ENCODE data around the gene RELB.

The RELB gene

GRCh38 chr19:45038931-45039893, 37.9 kb downstream of the RELB start, which contains the start of gene CLASRP:
TSS of gene CLASRP (plus strand) at chr19:45039045. CDS start at chr19:45040213, 1,168 bp downstream.
- Histone ChIP-seq H3K79me2 (ENCODE audit: insufficient read depth, low read length) (peaks cover 50% of the 10 kb centered on the region), H3K9me3 (ENCODE audit: insufficient read depth, low read depth, low read length) (no peaks in the 10 kb centered on the region), H3K9ac (ENCODE audit: low read depth, low read length, poor library complexity, severe bottlenecking) (peak within 1 kb of the TSS; percentile 95), H3K27me3 (ENCODE audit: insufficient read depth, low read length, poor library complexity, severe bottlenecking) (no peaks in the 10 kb centered on the region), H3K4me1 (ENCODE audit: insufficient read depth, low read length, poor library complexity, severe bottlenecking) (peaks cover 22% of the 10 kb centered on the region), H4K20me1 (ENCODE audit: insufficient read depth, low read length, poor library complexity, severe bottlenecking) (peaks cover 36% of the 10 kb centered on the region), H3F3A (ENCODE audit: low read depth) (no peaks in the 10 kb centered on the region), H2AFZ (ENCODE audit: low read length) (peak within 1 kb of the TSS; percentile 99), H3K4me3 (ENCODE audit: low read length, poor library complexity, severe bottlenecking) (peak within 1 kb of the TSS; percentile 100), H3K36me3 (ENCODE audit: insufficient read depth, low read length) (peaks cover 20% of the 10 kb centered on the region; the same call in 1 of the 2 replicates), H3K9me2 (replicated peaks; ENCODE audit: low read depth, low read length) (no peaks in the 10 kb centered on the region), H3K4me2 (ENCODE audit: low read depth, low read length, poor library complexity, severe bottlenecking) (peak within 1 kb of the TSS; percentile 100)
- TF ChIP-seq, protein P1, sequence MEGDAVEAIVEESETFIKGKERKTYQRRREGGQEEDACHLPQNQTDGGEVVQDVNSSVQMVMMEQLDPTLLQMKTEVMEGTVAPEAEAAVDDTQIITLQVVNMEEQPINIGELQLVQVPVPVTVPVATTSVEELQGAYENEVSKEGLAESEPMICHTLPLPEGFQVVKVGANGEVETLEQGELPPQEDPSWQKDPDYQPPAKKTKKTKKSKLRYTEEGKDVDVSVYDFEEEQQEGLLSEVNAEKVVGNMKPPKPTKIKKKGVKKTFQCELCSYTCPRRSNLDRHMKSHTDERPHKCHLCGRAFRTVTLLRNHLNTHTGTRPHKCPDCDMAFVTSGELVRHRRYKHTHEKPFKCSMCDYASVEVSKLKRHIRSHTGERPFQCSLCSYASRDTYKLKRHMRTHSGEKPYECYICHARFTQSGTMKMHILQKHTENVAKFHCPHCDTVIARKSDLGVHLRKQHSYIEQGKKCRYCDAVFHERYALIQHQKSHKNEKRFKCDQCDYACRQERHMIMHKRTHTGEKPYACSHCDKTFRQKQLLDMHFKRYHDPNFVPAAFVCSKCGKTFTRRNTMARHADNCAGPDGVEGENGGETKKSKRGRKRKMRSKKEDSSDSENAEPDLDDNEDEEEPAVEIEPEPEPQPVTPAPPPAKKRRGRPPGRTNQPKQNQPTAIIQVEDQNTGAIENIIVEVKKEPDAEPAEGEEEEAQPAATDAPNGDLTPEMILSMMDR (conservative IDR thresholded peaks at IDR 0.05; ENCODE audit: low read length), result no peak
- no peak for TF ChIP-seq EZH2phosphoT487 (IDR thresholded peaks at IDR 0.05; ENCODE audit: borderline replicate concordance)

- H3K9ac ChIP-seq (ENCODE audit: low read depth, low read length, poor library complexity, severe bottlenecking), result peak overlapping the region; percentile 95
- H3K79me2 ChIP-seq (ENCODE audit: insufficient read depth, low read length), result peaks cover 60% of the 10 kb centered on the region
- TF ChIP-seq EZH2phosphoT487 (IDR thresholded peaks at IDR 0.05; ENCODE audit: borderline replicate concordance), result no peak
- TF ChIP-seq, protein P1 (conservative IDR thresholded peaks at IDR 0.05; ENCODE audit: low read length), result no peak
- no peaks in the 10 kb centered on the region for H3K9me2 ChIP-seq (replicated peaks; ENCODE audit: low read depth, low read length)
- no peaks in the 10 kb centered on the region for H3K9me3 ChIP-seq (ENCODE audit: insufficient read depth, low read depth, low read length)
- peak overlapping the region; percentile 100 for H3K4me3 ChIP-seq (ENCODE audit: low read length, poor library complexity, severe bottlenecking)
- H3F3A ChIP-seq (ENCODE audit: low read depth), result no peaks in the 10 kb centered on the region
- peaks cover 46% of the 10 kb centered on the region for H4K20me1 ChIP-seq (ENCODE audit: insufficient read depth, low read length, poor library complexity, severe bottlenecking)
- H2AFZ ChIP-seq (ENCODE audit: low read length), result no peak overlapping the region
- H3K27me3 ChIP-seq (ENCODE audit: insufficient read depth, low read length, poor library complexity, severe bottlenecking), result no peaks in the 10 kb centered on the region
- H3K36me3 ChIP-seq (ENCODE audit: insufficient read depth, low read length), result peaks cover 30% of the 10 kb centered on the region; the same call in 1 of the 2 replicates
- H3K4me1 ChIP-seq (ENCODE audit: insufficient read depth, low read length, poor library complexity, severe bottlenecking), result peaks cover 22% of the 10 kb centered on the region
- peak overlapping the region; percentile 100 for H3K4me2 ChIP-seq (ENCODE audit: low read depth, low read length, poor library complexity, severe bottlenecking)
These were observed 39.0 kb downstream of the RELB start for GRCh38 chr19:45040059-45040771.

DNA sequence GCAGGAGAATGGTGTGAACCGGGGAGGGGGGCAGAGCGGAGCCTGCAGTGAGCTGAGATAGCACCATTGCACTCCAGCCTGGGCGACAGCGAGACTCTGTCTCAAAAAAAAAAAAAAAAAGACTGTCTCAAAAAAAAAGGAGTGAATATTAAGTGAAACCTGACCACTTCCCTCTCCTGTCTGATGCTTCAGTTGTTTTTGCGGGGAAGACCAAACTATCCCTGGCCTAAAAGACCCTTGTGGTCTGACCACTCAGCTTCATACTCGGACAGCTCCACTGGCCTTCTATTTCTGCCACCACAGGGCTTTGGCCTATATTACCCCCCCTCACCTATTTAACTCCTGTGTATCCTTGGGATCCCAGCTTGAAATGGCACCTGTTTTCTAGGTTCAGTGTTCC, 39.9 kb downstream of the RELB start:
- peaks cover 34% of the 10 kb centered on the region; the same call in 1 of the 2 replicates for H3K36me3 ChIP-seq (ENCODE audit: insufficient read depth, low read length)
- H3K4me3 ChIP-seq (ENCODE audit: low read length, poor library complexity, severe bottlenecking), result peak overlapping the region; percentile 100
- H3K4me2 ChIP-seq (ENCODE audit: low read depth, low read length, poor library complexity, severe bottlenecking), result peak overlapping the region; percentile 100
- peaks cover 69% of the 10 kb centered on the region for H3K79me2 ChIP-seq (ENCODE audit: insufficient read depth, low read length)
- peaks cover 53% of the 10 kb centered on the region for H4K20me1 ChIP-seq (ENCODE audit: insufficient read depth, low read length, poor library complexity, severe bottlenecking)
- peak overlapping the region; percentile 95 for H3K9ac ChIP-seq (ENCODE audit: low read depth, low read length, poor library complexity, severe bottlenecking)
- H3K4me1 ChIP-seq (ENCODE audit: insufficient read depth, low read length, poor library complexity, severe bottlenecking), result peaks cover 22% of the 10 kb centered on the region
- no peak overlapping the region for H2AFZ ChIP-seq (ENCODE audit: low read length)
- H3K27me3 ChIP-seq (ENCODE audit: insufficient read depth, low read length, poor library complexity, severe bottlenecking), result no peaks in the 10 kb centered on the region
- no peaks in the 10 kb centered on the region for H3K9me3 ChIP-seq (ENCODE audit: insufficient read depth, low read depth, low read length)
- H3K9me2 ChIP-seq (replicated peaks; ENCODE audit: low read depth, low read length), result no peaks in the 10 kb centered on the region
- H3F3A ChIP-seq (ENCODE audit: low read depth), result no peaks in the 10 kb centered on the region
- TF ChIP-seq, protein P1 (conservative IDR thresholded peaks at IDR 0.05; ENCODE audit: low read length), result no peak
- no peak for TF ChIP-seq EZH2phosphoT487 (IDR thresholded peaks at IDR 0.05; ENCODE audit: borderline replicate concordance)

All from Loucy (cell line).